ENCODE measurements around the gene IRAK3. TPM values are rescaled to one million over a fixed set of nuclear protein-coding genes. Genes with fewer than 3 reads are reported as not detected.
A peak's percentile ranks its signal among the peaks of the same experiment; 100 is the strongest.
"Not testable (repeated sequence)": the region's sequence is repeated elsewhere in the genome, so short reads cannot be mapped to it uniquely, and the experiment has no call there.

IRAK3 gene
- total and polyA plus RNA-seq, 8 donors, result 0.55 to 5.3 (median 1.3) TPM

GRCh38 chr12:66176105-66176900, 12.7 kb upstream of the IRAK3 start:
- Histone ChIP-seq H3K9me3 (no peaks in the 10 kb centered on the region), H3K27me3 (no peaks in the 10 kb centered on the region), H3K4me1 (no peaks in the 10 kb centered on the region), H3K4me3 (no peak overlapping the region), H3K27ac (no peak overlapping the region), H3K36me3 (no peaks in the 10 kb centered on the region)
- WGBS, 2 donors, result 18 to 25% methylated on average over 1 of the region's 1 CpG
- no peak for DNase-seq
- peak; percentile 29 for FAIRE-seq
- no peak for ATAC-seq
- TF ChIP-seq, protein P1, sequence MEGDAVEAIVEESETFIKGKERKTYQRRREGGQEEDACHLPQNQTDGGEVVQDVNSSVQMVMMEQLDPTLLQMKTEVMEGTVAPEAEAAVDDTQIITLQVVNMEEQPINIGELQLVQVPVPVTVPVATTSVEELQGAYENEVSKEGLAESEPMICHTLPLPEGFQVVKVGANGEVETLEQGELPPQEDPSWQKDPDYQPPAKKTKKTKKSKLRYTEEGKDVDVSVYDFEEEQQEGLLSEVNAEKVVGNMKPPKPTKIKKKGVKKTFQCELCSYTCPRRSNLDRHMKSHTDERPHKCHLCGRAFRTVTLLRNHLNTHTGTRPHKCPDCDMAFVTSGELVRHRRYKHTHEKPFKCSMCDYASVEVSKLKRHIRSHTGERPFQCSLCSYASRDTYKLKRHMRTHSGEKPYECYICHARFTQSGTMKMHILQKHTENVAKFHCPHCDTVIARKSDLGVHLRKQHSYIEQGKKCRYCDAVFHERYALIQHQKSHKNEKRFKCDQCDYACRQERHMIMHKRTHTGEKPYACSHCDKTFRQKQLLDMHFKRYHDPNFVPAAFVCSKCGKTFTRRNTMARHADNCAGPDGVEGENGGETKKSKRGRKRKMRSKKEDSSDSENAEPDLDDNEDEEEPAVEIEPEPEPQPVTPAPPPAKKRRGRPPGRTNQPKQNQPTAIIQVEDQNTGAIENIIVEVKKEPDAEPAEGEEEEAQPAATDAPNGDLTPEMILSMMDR (IDR thresholded peaks at IDR 0.05), result no peak
- intact Hi-C loops (cut with DNase I), result no loop called here

DNA sequence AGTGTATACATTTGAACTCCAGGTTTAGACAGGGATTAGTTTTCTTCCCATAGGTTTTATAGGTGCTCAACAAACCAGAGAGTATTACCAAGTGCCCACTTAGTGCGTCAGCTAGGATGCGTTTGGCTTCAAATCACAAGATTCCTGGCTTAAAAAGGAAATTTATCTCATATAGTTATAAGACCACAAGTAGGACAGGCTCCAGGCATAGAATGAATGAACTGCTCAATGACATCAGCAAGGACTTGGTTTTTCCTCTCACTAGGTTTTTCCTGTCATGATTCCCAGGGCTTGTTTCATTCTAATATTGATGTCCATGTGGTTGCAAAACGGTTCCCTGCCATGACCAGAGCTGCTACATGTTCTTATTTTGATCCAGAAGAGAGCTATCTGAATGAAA, 6.1 kb upstream of the IRAK3 start:
- no peak for FAIRE-seq
- WGBS, 2 donors, result 63 to 72% methylated on average over 3 of the region's 3 CpGs
- Histone ChIP-seq H3K9me3 (no peaks in the 10 kb centered on the region), H3K36me3 (no peaks in the 10 kb centered on the region), H3K27me3 (no peaks in the 10 kb centered on the region), H3K4me1 (no peaks in the 10 kb centered on the region), H3K27ac (no peak overlapping the region), H3K4me3 (no peak overlapping the region)
- no peak for ATAC-seq
- TF ChIP-seq, protein P1 (IDR thresholded peaks at IDR 0.05), result no peak
- intact Hi-C loops (cut with DNase I), result no loop called here
- DNase-seq, result no peak

GRCh38 chr12:66184822-66185221, 4.2 kb upstream of the IRAK3 start:
- peaks cover 0 to 10% (median 0%) of the 10 kb centered on the region in 4 donors for H3K27me3 ChIP-seq
- WGBS, 2 donors, result 78 to 90% methylated on average over 2 of the region's 3 CpGs
- H3K4me3 ChIP-seq; H3K9me3 ChIP-seq; ATAC-seq; DNase-seq; H3K27ac ChIP-seq; H3K36me3 ChIP-seq; intact Hi-C loops (cut with DNase I); H3K4me1 ChIP-seq; FAIRE-seq: not testable (repeated sequence)

- H3K27ac ChIP-seq, result no peak overlapping the region
- intact Hi-C loops (cut with DNase I), result no loop called here
- WGBS, 2 donors, result 70 to 80% methylated on average over 2 of the region's 2 CpGs
Measured at GRCh38 chr12:66187036-66187435, 2.0 kb upstream of the IRAK3 start.

GRCh38 chr12:66187821-66188220, 1.2 kb upstream of the IRAK3 start:
- TF ChIP-seq, protein P1 (IDR thresholded peaks at IDR 0.05), result no peak
- no peak overlapping the region for H3K27ac ChIP-seq
- FAIRE-seq, result no peak

More at GRCh38 chr12:66187036-66187435, 2.0 kb upstream of the IRAK3 start:
- Histone ChIP-seq H3K4me1 (no peaks in the 10 kb centered on the region), H3K36me3 (no peaks in the 10 kb centered on the region), H3K9me3 (no peaks in the 10 kb centered on the region), H3K4me3 (no peak overlapping the region), H3K27me3 (peaks cover 0 to 10% (median 0%) of the 10 kb centered on the region in 4 donors)
- no peak for DNase-seq
- no peak for ATAC-seq
- TF ChIP-seq, protein P1 (IDR thresholded peaks at IDR 0.05), result no peak
- no peak for FAIRE-seq

More at GRCh38 chr12:66187821-66188220, 1.2 kb upstream of the IRAK3 start:
- Histone ChIP-seq H3K27me3 (peaks cover 0 to 10% (median 0%) of the 10 kb centered on the region in 4 donors), H3K4me1 (no peaks in the 10 kb centered on the region), H3K36me3 (no peaks in the 10 kb centered on the region), H3K9me3 (no peaks in the 10 kb centered on the region), H3K4me3 (no peak overlapping the region)
- WGBS, 2 donors, result 80 to 81% methylated on average over 4 of the region's 4 CpGs
- DNase-seq, result no peak
- no peak for ATAC-seq
- intact Hi-C loops (cut with DNase I), result no loop called here
